HepG2 (cell line): ENCODE results near the gene SDC4. TPM values are rescaled to one million over a fixed set of nuclear protein-coding genes. Genes with fewer than 3 reads are reported as not detected.

Experiments
- ASH2L ChIP-seq: fragments of 300-600, 200-600 bp; sonication (generic); IDR thresholded peaks from 2 replicates; pipeline ENCODE4 v1.7.0; 2017; ENCODE audit warnings: low read depth, mild to moderate bottlenecking, moderate library complexity, mixed read lengths, low read length; ENCODE audit not compliant: insufficient read length
- CREB1 ChIP-seq, 2 experiments: fragments of 450-650 bp in 1 of 2; IDR thresholded peaks; 2 replicates each; pipeline ENCODE4 v1.6.1; 2016 to 2017; ENCODE audit warnings: control low read depth in 1 of 2, mild to moderate bottlenecking in 1 of 2, missing compliant biosample characterization in 1 of 2, missing genetic modification characterization in 1 of 2
- EEA1 ChIP-seq: sonication (generic); formaldehyde crosslinking; IDR thresholded peaks from 2 replicates; pipeline ENCODE4 v1.5.1; 2020; ENCODE audit warnings: mild to moderate bottlenecking, missing genetic modification reagents, borderline replicate concordance
- EZH2 ChIP-seq: conservative IDR thresholded peaks from 2 replicates; pipeline ENCODE4 v1.6.1; 2012; ENCODE audit warnings: mild to moderate bottlenecking, low read depth, low read length, moderate library complexity
- HDAC2 ChIP-seq: sonication (generic); formaldehyde crosslinking; IDR thresholded peaks from 2 replicates; pipeline ENCODE4 v1.4.0; 2020; ENCODE audit warnings: missing genetic modification reagents
- KLF13 ChIP-seq: sonication (generic); formaldehyde crosslinking; IDR thresholded peaks from 2 replicates; pipeline ENCODE4 v1.4.0; 2020; ENCODE audit warnings: mild to moderate bottlenecking, missing genetic modification reagents
- LCORL ChIP-seq, 2 experiments: fragments of 450-650 bp in 1 of 2; sonication (generic) in 1 of 2; formaldehyde crosslinking in 1 of 2; IDR thresholded peaks; 2 replicates each; pipeline versions ENCODE4 v1.5.0 to v1.6.1; 2017 to 2020; ENCODE audit warnings: antibody characterized with exemption in 1 of 2, missing genetic modification reagents in 1 of 2
- NFRKB ChIP-seq: fragments of 450-650 bp; IDR thresholded peaks from 2 replicates; pipeline ENCODE4 v1.6.1; 2017
- RARG ChIP-seq: sonication (generic); formaldehyde crosslinking; IDR thresholded peaks from 2 replicates; pipeline ENCODE4 v1.4.0; 2020; ENCODE audit warnings: low read depth, mild to moderate bottlenecking, missing genetic modification reagents
- ZNF567 ChIP-seq: sonication (generic); formaldehyde crosslinking; IDR thresholded peaks from 2 replicates; pipeline ENCODE4 v1.8.1; 2023; ENCODE audit warnings: mild to moderate bottlenecking, missing genetic modification reagents, borderline replicate concordance
- ZNF792 ChIP-seq: IDR thresholded peaks from 2 replicates; pipeline ENCODE4 v1.6.1; 2016
- polyA plus RNA-seq, 8 experiments: library from polyadenylated mRNA; depleted of rRNA in 3 of 8; stranded (reverse) in 7 of 8; unstranded in 1 of 8; fragments of >200 nt; fragmentation: Illumina TruSeq in 4 of 8; extraction: Trizol in 4 of 8; gene quantifications; 2 replicates each; pipeline versions ENCODE4 v1.2.1 to v1.2.3, GENCODE V29; 2011 to 2016; ENCODE audit warnings: low read depth in 4 of 8, missing spikeins in 1 of 8, mixed read lengths in 1 of 8; ENCODE audit not compliant: insufficient read depth in 1 of 8
- total RNA-seq, 5 experiments: library from RNA; depleted of rRNA; stranded (reverse); fragments of >200 nt; fragmentation: Illumina TruSeq; extraction: Trizol; gene quantifications; 2 replicates each; pipeline ENCODE4 v1.2.3, GENCODE V29; 2016; ENCODE audit warnings: low read depth in 1 of 5
- TF ChIP-seq, protein P1 (sequence below): sonication (generic); formaldehyde crosslinking; conservative IDR thresholded peaks from 2 replicates; pipeline ENCODE4 v1.8.1; 2023; ENCODE audit warnings: missing genetic modification reagents
- TF ChIP-seq, protein P2 (sequence below): sonication (generic); formaldehyde crosslinking; IDR thresholded peaks from 2 replicates; pipeline ENCODE4 v1.8.1; 2023; ENCODE audit warnings: mild to moderate bottlenecking, inconsistent platforms, moderate library complexity, missing genetic modification reagents, borderline replicate concordance
- TF ChIP-seq, protein P3 (sequence below): sonication (generic); formaldehyde crosslinking; IDR thresholded peaks from 2 replicates; pipeline ENCODE4 v1.4.0; 2020; ENCODE audit warnings: mild to moderate bottlenecking, missing genetic modification reagents
- TF ChIP-seq, protein P4 (sequence below): sonication (generic); formaldehyde crosslinking; IDR thresholded peaks from 2 replicates; pipeline ENCODE4 v1.4.0; 2020; ENCODE audit warnings: mild to moderate bottlenecking, missing genetic modification reagents
- TF ChIP-seq, protein P5 (sequence below): sonication (generic); formaldehyde crosslinking; IDR thresholded peaks from 2 replicates; pipeline ENCODE4 v1.4.0; 2020; ENCODE audit warnings: missing genetic modification reagents, borderline replicate concordance
- TF ChIP-seq, protein P6 (sequence below): sonication (generic); formaldehyde crosslinking; IDR thresholded peaks from 2 replicates; pipeline ENCODE4 v1.8.0; 2022; ENCODE audit warnings: mild to moderate bottlenecking, missing genetic modification reagents, moderate library complexity

SDC4 gene
- total and polyA plus RNA-seq, 2 of the 13 experiments (the other 11 are each of a cell fraction or from before 2014, with no cell fraction given): 49.0 to 65.1 TPM

DNA sequence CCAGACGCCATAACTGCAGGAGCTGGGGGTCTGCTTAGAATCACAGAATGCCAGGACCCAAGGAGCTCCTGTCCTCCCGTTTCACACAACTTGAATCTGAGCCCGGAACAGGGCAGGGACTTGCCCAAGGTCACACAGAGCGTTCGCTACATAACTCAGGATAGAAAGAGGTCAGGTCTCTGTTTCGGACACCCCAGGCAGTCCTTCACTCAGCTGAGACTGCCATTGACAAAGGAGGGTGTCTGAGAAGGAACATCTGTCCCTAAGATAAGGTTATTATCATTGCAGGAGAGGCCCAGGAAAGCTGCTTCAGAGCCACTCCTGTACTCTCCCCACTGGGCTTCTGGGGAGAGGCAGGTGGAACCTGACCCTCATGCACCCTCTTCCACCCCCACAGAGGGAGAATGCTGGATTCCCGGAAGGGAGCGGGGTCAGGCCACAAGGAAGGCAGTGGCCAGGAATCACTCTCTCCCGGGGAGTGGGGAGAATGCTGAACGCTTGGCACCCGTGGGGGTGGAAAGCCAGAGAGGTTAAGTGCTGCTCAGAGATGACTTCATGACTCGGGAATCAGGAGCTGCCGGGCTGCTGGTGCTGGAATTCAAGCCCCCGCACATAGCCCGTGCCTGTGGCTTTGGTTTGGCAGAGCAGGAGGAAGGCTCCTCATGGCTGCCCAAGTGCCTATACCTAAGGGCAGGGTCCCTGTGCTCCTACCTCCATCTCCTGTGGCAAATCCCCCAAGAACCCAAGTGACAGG lies 10.7 kb downstream of the SDC4 start (continued):
- TF ChIP-seq, protein P1, sequence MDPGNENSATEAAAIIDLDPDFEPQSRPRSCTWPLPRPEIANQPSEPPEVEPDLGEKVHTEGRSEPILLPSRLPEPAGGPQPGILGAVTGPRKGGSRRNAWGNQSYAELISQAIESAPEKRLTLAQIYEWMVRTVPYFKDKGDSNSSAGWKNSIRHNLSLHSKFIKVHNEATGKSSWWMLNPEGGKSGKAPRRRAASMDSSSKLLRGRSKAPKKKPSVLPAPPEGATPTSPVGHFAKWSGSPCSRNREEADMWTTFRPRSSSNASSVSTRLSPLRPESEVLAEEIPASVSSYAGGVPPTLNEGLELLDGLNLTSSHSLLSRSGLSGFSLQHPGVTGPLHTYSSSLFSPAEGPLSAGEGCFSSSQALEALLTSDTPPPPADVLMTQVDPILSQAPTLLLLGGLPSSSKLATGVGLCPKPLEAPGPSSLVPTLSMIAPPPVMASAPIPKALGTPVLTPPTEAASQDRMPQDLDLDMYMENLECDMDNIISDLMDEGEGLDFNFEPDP (CRISPR knock-in tag): no peak
- no peak for TF ChIP-seq CREB1 (IDR thresholded peaks at IDR 0.05)
- no peak; the same call in 1 of the 2 replicates for TF ChIP-seq CREB1 (CRISPR knock-in tag; IDR thresholded peaks at IDR 0.05)
- peak; percentile 60 for TF ChIP-seq ASH2L
- TF ChIP-seq NFRKB: no peak
- 0 out of 2 replicates have a peak, but pooled peaks have one; percentile 13 for TF ChIP-seq ZNF567 (CRISPR knock-in tag)
- no peak for TF ChIP-seq EZH2
- TF ChIP-seq HDAC2 (CRISPR knock-in tag): peak; percentile 43
- no peak for TF ChIP-seq KLF13 (CRISPR knock-in tag)
- TF ChIP-seq ZNF792 (CRISPR knock-in tag): 0 out of 2 replicates have a peak, but pooled peaks have one; percentile 13
- TF ChIP-seq, protein P2, sequence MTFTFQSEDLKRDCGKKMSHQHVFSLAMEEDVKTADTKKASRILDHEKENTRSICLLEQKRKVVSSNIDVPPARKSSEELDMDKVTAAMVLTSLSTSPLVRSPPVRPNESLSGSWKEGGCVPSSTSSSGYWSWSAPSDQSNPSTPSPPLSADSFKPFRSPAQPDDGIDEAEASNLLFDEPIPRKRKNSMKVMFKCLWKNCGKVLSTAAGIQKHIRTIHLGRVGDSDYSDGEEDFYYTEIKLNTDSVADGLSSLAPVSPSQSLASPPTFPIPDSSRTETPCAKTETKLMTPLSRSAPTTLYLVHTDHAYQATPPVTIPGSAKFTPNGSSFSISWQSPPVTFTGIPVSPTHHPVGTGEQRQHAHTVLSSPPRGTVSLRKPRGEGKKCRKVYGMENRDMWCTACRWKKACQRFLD (CRISPR knock-in tag): 0 out of 2 replicates have a peak, but pooled peaks have one; percentile 33
- TF ChIP-seq, protein P3, sequence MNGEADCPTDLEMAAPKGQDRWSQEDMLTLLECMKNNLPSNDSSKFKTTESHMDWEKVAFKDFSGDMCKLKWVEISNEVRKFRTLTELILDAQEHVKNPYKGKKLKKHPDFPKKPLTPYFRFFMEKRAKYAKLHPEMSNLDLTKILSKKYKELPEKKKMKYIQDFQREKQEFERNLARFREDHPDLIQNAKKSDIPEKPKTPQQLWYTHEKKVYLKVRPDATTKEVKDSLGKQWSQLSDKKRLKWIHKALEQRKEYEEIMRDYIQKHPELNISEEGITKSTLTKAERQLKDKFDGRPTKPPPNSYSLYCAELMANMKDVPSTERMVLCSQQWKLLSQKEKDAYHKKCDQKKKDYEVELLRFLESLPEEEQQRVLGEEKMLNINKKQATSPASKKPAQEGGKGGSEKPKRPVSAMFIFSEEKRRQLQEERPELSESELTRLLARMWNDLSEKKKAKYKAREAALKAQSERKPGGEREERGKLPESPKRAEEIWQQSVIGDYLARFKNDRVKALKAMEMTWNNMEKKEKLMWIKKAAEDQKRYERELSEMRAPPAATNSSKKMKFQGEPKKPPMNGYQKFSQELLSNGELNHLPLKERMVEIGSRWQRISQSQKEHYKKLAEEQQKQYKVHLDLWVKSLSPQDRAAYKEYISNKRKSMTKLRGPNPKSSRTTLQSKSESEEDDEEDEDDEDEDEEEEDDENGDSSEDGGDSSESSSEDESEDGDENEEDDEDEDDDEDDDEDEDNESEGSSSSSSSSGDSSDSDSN: no peak
- no peak for TF ChIP-seq LCORL (IDR thresholded peaks at IDR 0.05)
- TF ChIP-seq LCORL (CRISPR knock-in tag; IDR thresholded peaks at IDR 0.05): 0 out of 2 replicates have a peak, but pooled peaks have one; percentile 18
- TF ChIP-seq RARG (CRISPR knock-in tag): 0 out of 2 replicates have a peak, but pooled peaks have one; percentile 59
- TF ChIP-seq, protein P4, sequence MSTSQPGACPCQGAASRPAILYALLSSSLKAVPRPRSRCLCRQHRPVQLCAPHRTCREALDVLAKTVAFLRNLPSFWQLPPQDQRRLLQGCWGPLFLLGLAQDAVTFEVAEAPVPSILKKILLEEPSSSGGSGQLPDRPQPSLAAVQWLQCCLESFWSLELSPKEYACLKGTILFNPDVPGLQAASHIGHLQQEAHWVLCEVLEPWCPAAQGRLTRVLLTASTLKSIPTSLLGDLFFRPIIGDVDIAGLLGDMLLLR (CRISPR knock-in tag): 0 out of 2 replicates have a peak, but pooled peaks have one; percentile 21
- TF ChIP-seq, protein P5, sequence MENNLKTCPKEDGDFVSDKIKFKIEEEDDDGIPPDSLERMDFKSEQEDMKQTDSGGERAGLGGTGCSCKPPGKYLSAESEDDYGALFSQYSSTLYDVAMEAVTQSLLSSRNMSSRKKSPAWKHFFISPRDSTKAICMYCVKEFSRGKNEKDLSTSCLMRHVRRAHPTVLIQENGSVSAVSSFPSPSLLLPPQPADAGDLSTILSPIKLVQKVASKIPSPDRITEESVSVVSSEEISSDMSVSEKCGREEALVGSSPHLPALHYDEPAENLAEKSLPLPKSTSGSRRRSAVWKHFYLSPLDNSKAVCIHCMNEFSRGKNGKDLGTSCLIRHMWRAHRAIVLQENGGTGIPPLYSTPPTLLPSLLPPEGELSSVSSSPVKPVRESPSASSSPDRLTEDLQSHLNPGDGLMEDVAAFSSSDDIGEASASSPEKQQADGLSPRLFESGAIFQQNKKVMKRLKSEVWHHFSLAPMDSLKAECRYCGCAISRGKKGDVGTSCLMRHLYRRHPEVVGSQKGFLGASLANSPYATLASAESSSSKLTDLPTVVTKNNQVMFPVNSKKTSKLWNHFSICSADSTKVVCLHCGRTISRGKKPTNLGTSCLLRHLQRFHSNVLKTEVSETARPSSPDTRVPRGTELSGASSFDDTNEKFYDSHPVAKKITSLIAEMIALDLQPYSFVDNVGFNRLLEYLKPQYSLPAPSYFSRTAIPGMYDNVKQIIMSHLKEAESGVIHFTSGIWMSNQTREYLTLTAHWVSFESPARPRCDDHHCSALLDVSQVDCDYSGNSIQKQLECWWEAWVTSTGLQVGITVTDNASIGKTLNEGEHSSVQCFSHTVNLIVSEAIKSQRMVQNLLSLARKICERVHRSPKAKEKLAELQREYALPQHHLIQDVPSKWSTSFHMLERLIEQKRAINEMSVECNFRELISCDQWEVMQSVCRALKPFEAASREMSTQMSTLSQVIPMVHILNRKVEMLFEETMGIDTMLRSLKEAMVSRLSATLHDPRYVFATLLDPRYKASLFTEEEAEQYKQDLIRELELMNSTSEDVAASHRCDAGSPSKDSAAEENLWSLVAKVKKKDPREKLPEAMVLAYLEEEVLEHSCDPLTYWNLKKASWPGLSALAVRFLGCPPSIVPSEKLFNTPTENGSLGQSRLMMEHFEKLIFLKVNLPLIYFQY (CRISPR knock-in tag): no peak
- peak; percentile 78; the same call in 1 of the 2 replicates for TF ChIP-seq EEA1 (CRISPR knock-in tag)
- TF ChIP-seq, protein P6, sequence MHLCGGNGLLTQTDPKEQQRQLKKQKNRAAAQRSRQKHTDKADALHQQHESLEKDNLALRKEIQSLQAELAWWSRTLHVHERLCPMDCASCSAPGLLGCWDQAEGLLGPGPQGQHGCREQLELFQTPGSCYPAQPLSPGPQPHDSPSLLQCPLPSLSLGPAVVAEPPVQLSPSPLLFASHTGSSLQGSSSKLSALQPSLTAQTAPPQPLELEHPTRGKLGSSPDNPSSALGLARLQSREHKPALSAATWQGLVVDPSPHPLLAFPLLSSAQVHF (CRISPR knock-in tag): no peak
